GM21737 (cell line): ENCODE measurements around the gene GGA1.
"Not testable (repeated sequence)": the region's sequence is repeated elsewhere in the genome, so short reads cannot be mapped to it uniquely, and the experiment has no call there.

Experiments used
- ATAC-seq: cut with Tn5 transposase; IDR thresholded peaks from one replicate; pipeline ENCODE4 v1.9.1; 2021; ENCODE audit warnings: mild to moderate bottlenecking, moderate library complexity; ENCODE audit not compliant: unreplicated experiment

The GGA1 gene

GRCh38 chr22:37609240-37610152, 862 bp downstream of the GGA1 start:
- no peak for ATAC-seq

- not testable (repeated sequence) for ATAC-seq
These were observed 1.5 kb downstream of the GGA1 start for GRCh38 chr22:37610153-37610475.

- ATAC-seq = no peak
These were observed 2.0 kb downstream of the GGA1 start for GRCh38 chr22:37610480-37611129.

GRCh38 chr22:37611207-37611606, 2.6 kb downstream of the GGA1 start:
- no peak for ATAC-seq

- no peak for ATAC-seq
These were observed 7.8 kb downstream of the GGA1 start for GRCh38 chr22:37616201-37617083.

- no peak for ATAC-seq
These were observed 8.8 kb downstream of the GGA1 start for GRCh38 chr22:37617431-37617830.

GRCh38 chr22:37618072-37618656, 9.5 kb downstream of the GGA1 start:
- ATAC-seq = no peak

- ATAC-seq = no peak
These were observed 10.0 kb downstream of the GGA1 start for GRCh38 chr22:37618674-37619073.

- ATAC-seq = no peak
These were observed 11.4 kb downstream of the GGA1 start for GRCh38 chr22:37619991-37620390.

GRCh38 chr22:37621352-37621860, 12.8 kb downstream of the GGA1 start:
- ATAC-seq = no peak

GRCh38 chr22:37623075-37624016, 14.7 kb downstream of the GGA1 start:
- no peak for ATAC-seq

GRCh38 chr22:37624017-37624365, 15.4 kb downstream of the GGA1 start:
- ATAC-seq = no peak

GRCh38 chr22:37624876-37625275, 16.2 kb downstream of the GGA1 start:
- ATAC-seq = no peak

- ATAC-seq = no peak
These were observed 17.1 kb downstream of the GGA1 start for GRCh38 chr22:37625737-37626136.

GRCh38 chr22:37626144-37626543, 17.5 kb downstream of the GGA1 start:
- no peak for ATAC-seq

- ATAC-seq = no peak
These were observed 18.0 kb downstream of the GGA1 start for GRCh38 chr22:37626556-37627075.

GRCh38 chr22:37627121-37627520, 18.5 kb downstream of the GGA1 start:
- ATAC-seq = no peak

GRCh38 chr22:37627545-37627944, 18.9 kb downstream of the GGA1 start:
- ATAC-seq = no peak

- no peak for ATAC-seq
These were observed 20.2 kb downstream of the GGA1 start for GRCh38 chr22:37628830-37629229.

GRCh38 chr22:37629928-37630327, 21.3 kb downstream of the GGA1 start:
- no peak for ATAC-seq
